Amniotic stem cell (primary cell): Measurements from ENCODE around the gene ATP2A3.

ENCODE experiments used
- DNase-seq: peaks from one replicate; lab custom pipeline; 2025; lab: John Stamatoyannopoulos, UW

The ATP2A3 gene

GRCh38 chr17:3964203-3965117 is at the start of gene ATP2A3:
Gene ATP2A3, minus strand, starts transcription at chr17:3964437. Its CDS starts 146 bp downstream, at chr17:3964291.
- DNase-seq: no peak

- DNase-seq: no peak
Measured at GRCh38 chr17:4010754-4011153, 46.5 kb upstream of the ATP2A3 start.

DNA sequence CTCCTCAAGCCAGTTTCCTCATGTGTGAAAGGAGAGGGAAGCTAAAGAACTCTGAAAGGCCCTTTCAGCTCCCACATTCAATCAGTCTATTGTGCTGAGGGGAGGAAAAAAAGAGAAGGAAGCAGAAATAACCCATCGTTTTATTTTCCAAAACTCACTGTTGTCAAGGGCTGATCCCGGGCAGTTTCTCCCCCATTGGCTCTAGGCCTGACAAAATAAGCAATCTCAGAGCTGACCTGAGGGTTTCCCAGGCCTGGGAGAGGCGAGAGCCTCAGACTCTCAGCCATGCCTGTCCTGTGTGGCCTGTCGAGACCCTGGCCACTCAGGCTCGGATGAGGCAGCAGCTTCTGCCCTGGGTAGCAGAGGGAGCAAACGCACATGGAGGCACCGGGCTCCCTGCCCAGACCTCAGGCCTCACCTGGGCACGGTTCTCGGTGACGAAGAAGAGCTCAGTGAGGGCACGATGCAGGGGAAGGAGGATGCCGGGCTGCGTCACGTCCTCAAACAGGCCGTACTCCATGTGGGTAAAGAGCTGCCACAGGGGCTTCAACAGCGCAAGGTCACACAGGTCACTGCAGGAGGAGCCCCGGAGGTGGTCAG is 45.0 kb upstream of the ATP2A3 start:
- DNase-seq: no peak

DNA sequence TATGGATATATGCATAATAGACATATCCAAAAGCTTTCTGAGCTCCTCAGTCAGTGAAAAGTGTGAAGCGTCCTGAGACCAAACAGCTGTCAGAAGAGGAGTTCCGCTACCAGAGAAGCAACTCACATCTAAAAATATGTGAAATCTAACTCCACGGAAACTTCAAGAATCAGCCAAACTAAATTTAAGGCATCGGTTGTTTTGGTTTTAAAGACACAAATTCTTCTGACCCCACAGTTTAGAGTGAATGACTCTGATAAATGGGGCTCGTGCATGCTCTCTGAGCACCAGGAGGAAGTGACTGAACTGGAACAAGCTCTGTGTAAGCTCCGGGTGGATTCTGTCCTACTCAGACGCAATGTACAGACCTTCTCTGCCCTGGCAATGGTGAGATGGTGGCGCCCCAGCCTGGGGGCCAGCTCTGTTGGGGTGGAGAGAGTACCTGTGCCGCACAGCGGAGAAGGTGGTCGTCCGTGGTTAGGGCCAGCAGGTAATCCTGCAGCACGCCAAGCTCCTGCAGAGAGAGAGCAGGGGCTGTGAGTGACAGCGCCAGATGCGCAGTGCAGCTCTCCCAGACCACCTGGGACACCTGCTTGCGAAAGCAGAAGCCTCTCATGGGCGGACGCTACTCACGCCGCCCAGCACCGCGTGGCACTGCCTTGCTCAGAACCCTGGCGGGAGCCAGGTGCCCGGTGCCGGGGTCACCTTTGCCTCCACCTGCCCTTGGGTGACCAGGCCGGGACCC is 44.4 kb upstream of the ATP2A3 start:
- no peak for DNase-seq

GRCh38 chr17:4008082-4008435 is 43.8 kb upstream of the ATP2A3 start:
- no peak for DNase-seq

- no peak for DNase-seq
Measured at GRCh38 chr17:4007346-4008081, 43.3 kb upstream of the ATP2A3 start.

- no peak for DNase-seq
Measured at GRCh38 chr17:4006745-4007211, 42.5 kb upstream of the ATP2A3 start.

DNA sequence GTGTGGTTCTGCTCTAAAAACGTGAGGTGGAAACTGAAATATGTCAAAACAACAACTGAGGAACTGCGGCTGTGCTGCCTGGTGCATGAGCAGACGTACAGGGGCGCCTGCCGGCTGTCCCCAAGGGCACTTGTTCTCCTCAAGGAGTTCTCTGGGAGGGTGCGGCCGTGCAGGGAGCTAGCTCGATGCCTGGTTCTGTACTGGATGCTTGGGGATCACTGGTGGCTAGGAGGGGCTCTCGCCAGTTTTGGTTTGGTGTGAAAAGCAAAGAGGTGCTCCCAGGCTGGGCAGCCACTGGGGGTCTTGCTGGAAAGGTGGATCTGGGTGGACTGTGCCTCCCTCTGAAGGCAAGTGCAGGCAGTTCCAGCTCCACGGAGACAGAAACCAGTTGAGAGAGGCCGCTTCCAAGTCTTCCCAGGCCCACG is 41.9 kb upstream of the ATP2A3 start:
- DNase-seq: no peak

- DNase-seq: no peak
Measured at GRCh38 chr17:4005296-4006164, 41.3 kb upstream of the ATP2A3 start.

DNA sequence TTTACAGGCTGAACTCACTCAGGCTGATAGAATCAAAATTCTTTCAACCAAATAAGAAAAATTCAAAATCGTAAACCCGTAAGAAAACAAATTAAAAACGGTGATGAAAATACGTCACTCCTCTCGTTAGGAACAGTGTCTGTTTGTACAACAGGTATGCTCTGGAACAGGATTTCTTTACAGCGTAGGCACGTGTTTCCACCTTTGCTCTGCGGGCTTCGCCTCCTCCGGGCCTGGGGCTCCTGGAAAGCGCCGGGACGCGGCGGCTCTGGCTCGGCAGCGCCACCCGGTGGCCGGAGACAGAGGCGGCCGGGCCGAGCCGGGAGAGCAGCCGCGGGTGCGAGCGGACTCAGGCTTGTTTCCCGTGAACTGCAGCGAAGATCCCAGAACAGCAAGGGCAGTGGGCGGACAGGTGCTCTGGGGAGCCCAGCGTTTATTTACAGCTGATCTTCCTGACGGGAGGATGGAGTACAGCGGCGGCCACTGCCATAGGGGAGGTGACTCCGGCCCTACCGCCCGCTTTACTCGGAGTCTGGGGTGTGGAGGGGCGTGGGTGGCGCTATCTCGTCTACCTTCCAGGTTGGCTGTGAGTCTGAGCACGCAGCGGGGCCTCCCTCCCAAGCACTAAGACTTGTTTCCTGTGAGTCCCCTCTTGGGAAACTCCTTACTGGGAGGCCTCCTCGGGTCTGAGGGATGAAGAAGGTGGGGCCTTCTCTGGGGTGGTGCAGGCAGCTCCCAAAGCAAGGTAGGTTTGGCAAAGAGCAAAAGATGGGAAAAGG is 40.5 kb upstream of the ATP2A3 start:
- no peak for DNase-seq

DNA sequence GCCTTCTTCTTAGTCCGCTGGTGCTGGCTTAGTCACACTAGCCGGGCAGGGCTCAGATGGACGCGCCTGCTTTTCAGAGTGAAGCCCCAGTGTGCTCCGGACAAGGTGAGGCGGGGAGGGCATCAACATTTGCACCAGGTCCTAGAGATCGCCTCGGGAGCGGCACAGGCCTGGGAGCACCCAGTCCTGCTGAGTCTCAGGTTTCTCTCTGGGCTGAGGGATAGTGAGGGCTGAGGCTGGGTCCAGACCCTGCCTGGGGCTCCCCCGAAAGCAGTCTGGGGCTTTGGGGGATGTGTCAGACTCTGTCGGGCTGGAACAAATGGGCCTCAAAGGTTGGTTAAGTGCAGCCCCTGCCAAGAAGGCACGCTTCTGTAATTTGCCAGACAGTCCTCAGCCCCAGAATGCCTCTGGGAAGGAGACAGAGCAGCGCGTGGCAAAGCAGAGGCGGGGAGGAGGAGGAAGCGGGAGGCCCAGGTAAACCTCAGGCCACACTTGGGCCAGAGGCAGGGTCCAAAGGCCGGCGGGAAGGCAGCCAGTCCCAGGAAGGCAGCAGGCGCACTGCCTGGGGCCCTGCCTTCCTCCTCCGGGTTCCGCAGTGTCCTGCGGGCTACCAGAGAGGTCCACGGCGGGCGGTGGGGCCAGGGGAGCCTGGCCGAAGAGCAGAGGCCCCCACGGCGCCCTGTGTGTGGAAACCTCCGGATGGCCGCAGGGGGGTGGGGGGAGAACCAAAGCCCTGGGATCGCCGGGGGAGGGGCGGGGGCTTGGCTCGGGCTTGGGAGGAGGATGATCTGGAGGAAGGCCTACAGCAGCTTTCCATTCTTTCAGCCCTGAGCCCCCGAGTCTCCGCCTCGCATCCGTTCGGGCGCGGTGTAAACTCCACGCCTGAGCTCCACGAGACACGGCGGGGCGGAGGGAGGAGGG is 39.5 kb upstream of the ATP2A3 start:
- DNase-seq: no peak

DNA sequence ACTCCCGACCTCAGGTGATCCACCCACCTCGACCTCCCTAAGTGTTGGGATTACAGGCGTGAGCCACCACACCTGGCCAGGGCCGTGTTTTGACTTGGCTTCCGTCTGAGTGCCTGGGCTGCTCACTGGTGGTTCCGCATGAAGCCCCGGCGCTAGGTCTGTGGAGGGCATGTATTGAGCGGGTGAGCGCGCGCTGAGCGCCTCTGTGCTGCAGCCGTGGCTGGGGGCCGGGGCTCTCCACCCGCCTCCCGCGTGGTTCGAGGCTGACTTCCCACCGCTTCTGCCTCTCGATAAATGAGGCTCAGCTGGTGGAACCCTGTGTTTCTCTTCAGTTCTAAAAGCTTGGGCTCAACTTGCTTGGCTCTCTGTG is 38.9 kb upstream of the ATP2A3 start:
- no peak for DNase-seq

DNA sequence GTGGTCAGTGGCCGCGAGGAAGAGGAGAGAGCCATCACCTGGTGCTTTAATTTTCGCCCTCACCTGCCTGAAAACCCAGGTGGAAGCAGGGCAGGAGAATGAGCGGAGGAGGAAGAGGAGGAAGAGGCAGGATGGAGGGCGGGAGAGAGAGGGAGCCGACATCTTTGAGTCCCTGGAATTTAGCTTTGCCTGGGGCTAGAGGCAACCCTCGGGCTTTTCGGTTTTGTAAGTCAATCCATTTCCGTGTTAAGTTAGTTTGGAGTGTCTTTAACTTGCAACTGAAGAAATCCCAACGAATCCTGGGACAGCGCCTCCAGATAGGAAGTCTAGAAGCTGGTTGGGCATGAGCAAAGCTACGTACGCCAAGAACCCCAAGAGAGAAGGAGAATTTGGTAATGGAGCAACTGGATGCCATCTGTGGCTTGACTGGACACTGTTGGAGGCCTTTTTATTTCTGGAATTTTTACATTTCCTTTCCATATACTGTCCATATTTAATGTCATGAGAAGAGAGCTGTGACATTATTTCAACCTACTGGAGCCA is 36.9 kb upstream of the ATP2A3 start:
- DNase-seq: no peak

DNA sequence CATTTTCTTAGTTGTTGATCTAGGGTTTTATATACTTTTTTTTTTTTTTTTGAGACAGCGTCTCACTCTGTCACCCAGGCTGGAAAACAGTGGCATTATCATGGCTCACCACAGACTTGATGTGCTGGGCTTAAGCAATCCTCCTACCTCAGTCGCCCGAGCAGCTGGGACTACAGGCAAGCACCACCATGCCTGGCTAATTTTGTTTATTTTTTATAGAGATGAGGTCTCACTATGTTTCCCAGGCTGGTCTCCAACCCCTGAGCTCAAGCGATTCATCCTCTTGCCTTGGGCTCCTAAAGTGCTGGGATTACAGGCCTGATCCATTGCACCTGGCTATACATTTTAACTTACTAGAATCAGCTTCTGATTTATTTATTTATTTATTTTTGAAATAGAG is 34.2 kb upstream of the ATP2A3 start:
- DNase-seq: no peak

GRCh38 chr17:3995067-3995466 is 30.8 kb upstream of the ATP2A3 start:
- DNase-seq: no peak

GRCh38 chr17:3994221-3994576 is 30.0 kb upstream of the ATP2A3 start:
- DNase-seq: no peak

- DNase-seq: no peak
Measured at GRCh38 chr17:3993493-3994220, 29.4 kb upstream of the ATP2A3 start.

DNA sequence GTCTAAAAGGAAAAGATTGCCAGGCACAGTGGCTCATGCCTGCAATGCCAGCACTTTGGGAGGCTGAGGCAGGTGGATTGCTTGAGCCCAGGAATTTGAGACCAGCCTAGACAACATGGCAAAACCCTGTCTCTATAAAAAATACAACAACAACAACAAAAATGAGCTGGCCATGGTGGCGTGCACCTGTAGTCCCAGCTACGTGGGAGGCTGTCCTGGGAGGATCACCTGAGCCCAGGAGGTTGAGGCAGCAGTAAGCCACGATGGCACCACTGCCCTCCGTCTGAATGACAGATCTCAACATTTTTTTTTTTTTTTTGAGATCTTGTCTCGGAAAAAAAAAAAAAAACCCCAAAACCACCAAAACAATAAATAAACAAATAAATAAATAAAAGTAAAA is 28.1 kb upstream of the ATP2A3 start:
- DNase-seq: no peak
